ENCODE results near the gene ABHD17A. TPM values are rescaled to one million over a fixed set of nuclear protein-coding genes. Genes with fewer than 3 reads are reported as not detected.

Gene ABHD17A
- total RNA-seq, 1 donor from 2014 or later = 78.9 TPM

- ATAC-seq (no peak), DNase-seq (ENCODE audit: low spot score) (no peak)
- intact Hi-C loops (cut with DNase I) = no loop called here
Measured at GRCh38 chr19:1871630-1872029, 13.7 kb downstream of the ABHD17A start.

GRCh38 chr19:1871140-1871597 is 14.1 kb downstream of the ABHD17A start:
- ATAC-seq (no peak), DNase-seq (ENCODE audit: low spot score) (no peak)
- intact Hi-C loops (cut with DNase I) = no loop called here

- DNase-seq (ENCODE audit: low spot score) (no peak), ATAC-seq (no peak)
- intact Hi-C loops (cut with DNase I) = no loop called here
Measured at GRCh38 chr19:1868971-1869370, 16.3 kb downstream of the ABHD17A start.

- no peak for ATAC-seq
- intact Hi-C loops (cut with DNase I) = no loop called here
- DNase-seq (ENCODE audit: low spot score) = no peak
Measured at GRCh38 chr19:1867349-1867724, 18.0 kb downstream of the ABHD17A start.

GRCh38 chr19:1866693-1867348 is 18.5 kb downstream of the ABHD17A start:
- DNase-seq (ENCODE audit: low spot score) = no peak
- ATAC-seq = no peak
- intact Hi-C loops (cut with DNase I) = no loop called here

- ATAC-seq = no peak
- DNase-seq (ENCODE audit: low spot score) = no peak
- intact Hi-C loops (cut with DNase I) = no loop called here
Measured at GRCh38 chr19:1865172-1866010, 19.9 kb downstream of the ABHD17A start.

- ATAC-seq (peak; percentile 67), DNase-seq (ENCODE audit: low spot score) (peak; percentile 89)
- intact Hi-C loops (cut with DNase I) = no loop called here
Measured at GRCh38 chr19:1864480-1865171, 20.7 kb downstream of the ABHD17A start.

- intact Hi-C loops (cut with DNase I) = no loop called here
- peak; percentile 83 for ATAC-seq
- DNase-seq (ENCODE audit: low spot score) = peak; percentile 93
Measured at GRCh38 chr19:1863638-1864479, 21.4 kb downstream of the ABHD17A start.

GRCh38 chr19:1863328-1863637 is 22.0 kb downstream of the ABHD17A start, which contains the start of gene KLF16:
Gene KLF16 (minus strand): TSS chr19:1863579. CDS start chr19:1863497, 82 bp downstream.
- ATAC-seq = no peak
- no peak for DNase-seq (ENCODE audit: low spot score)
- intact Hi-C loops (cut with DNase I) = no loop called here

- no peak for ATAC-seq
- no peak for DNase-seq (ENCODE audit: low spot score)
- intact Hi-C loops (cut with DNase I) = no loop called here
Measured at GRCh38 chr19:1862424-1863327, 22.6 kb downstream of the ABHD17A start.

GRCh38 chr19:1862068-1862423 is 23.2 kb downstream of the ABHD17A start:
- DNase-seq (ENCODE audit: low spot score) (no peak), ATAC-seq (no peak)
- intact Hi-C loops (cut with DNase I) = no loop called here

- ATAC-seq (no peak), DNase-seq (ENCODE audit: low spot score) (no peak)
- intact Hi-C loops (cut with DNase I) = no loop called here
Measured at GRCh38 chr19:1861599-1862031, 23.7 kb downstream of the ABHD17A start.

GRCh38 chr19:1860821-1861598 is 24.3 kb downstream of the ABHD17A start:
- no peak for DNase-seq (ENCODE audit: low spot score)
- ATAC-seq = no peak
- intact Hi-C loops (cut with DNase I) = no loop called here

- DNase-seq (ENCODE audit: low spot score) (no peak), ATAC-seq (no peak)
- intact Hi-C loops (cut with DNase I) = no loop called here
Measured at GRCh38 chr19:1860042-1860775, 25.1 kb downstream of the ABHD17A start.

GRCh38 chr19:1859331-1859781 is 25.9 kb downstream of the ABHD17A start:
- intact Hi-C loops (cut with DNase I) = no loop called here
- no peak for DNase-seq (ENCODE audit: low spot score)
- ATAC-seq = no peak

GRCh38 chr19:1858412-1859081 is 26.7 kb downstream of the ABHD17A start:
- DNase-seq (ENCODE audit: low spot score) (no peak), ATAC-seq (no peak)
- intact Hi-C loops (cut with DNase I) = no loop called here
